KMS-11 (cell line): ENCODE data around the gene SPATA24.

Experiments
- H2AFZ ChIP-seq: fragments of 200-600 bp; sonication (generic); 2 replicates; pipeline ENCODE4 v1.6.1; 2016; ENCODE audit warnings: antibody characterized with exemption, mixed run types, low read depth
- H3K27ac ChIP-seq: fragments of 200-600 bp; sonication (generic); 2 replicates; pipeline ENCODE4 v1.6.1; 2016; ENCODE audit warnings: mild to moderate bottlenecking, mixed run types
- H3K27me3 ChIP-seq: fragments of 200-600 bp; sonication (generic); 2 replicates; pipeline ENCODE4 v1.6.1; 2017; ENCODE audit warnings: mild to moderate bottlenecking, low read depth, mixed run types, moderate library complexity; ENCODE audit not compliant: insufficient read depth
- H3K36me3 ChIP-seq: fragments of 200-600 bp; sonication (generic); 2 replicates; pipeline ENCODE4 v1.6.1; 2017; ENCODE audit warnings: mild to moderate bottlenecking, mixed run types; ENCODE audit not compliant: insufficient read depth
- H3K4me1 ChIP-seq: fragments of 200-600 bp; sonication (generic); 2 replicates; pipeline ENCODE4 v1.6.1; 2016; ENCODE audit warnings: mild to moderate bottlenecking, low read depth, mixed run types; ENCODE audit not compliant: poor library complexity, severe bottlenecking
- H3K4me2 ChIP-seq: fragments of 200-600 bp; sonication (generic); 2 replicates; pipeline ENCODE4 v1.7.0; 2016; ENCODE audit warnings: mild to moderate bottlenecking, mixed run types
- H3K4me3 ChIP-seq: fragments of 200-600 bp; sonication (generic); IDR thresholded peaks from 2 replicates; pipeline ENCODE4 v1.6.1; 2017; ENCODE audit warnings: low read depth, low read length, mixed read lengths; ENCODE audit not compliant: insufficient read depth
- H3K79me2 ChIP-seq: fragments of 200-600 bp; sonication (generic); 2 replicates; pipeline ENCODE4 v1.6.1; 2016; ENCODE audit warnings: low read depth, mixed run types; ENCODE audit not compliant: insufficient read depth
- H3K9ac ChIP-seq: fragments of 200-600 bp; sonication (generic); 2 replicates; pipeline ENCODE4 v1.6.1; 2016; ENCODE audit warnings: mild to moderate bottlenecking, mixed run types
- H4K20me1 ChIP-seq: fragments of 200-600 bp; sonication (generic); 2 replicates; pipeline ENCODE4 v1.6.1; 2016; ENCODE audit warnings: mild to moderate bottlenecking, mixed run types; ENCODE audit not compliant: insufficient read depth
- CTCF ChIP-seq: fragments of 200-600 bp; sonication (generic); conservative IDR thresholded peaks from 2 replicates; pipeline ENCODE4 v1.6.1; 2017; ENCODE audit warnings: low read depth, mild to moderate bottlenecking, antibody characterized with exemption, low read length, moderate library complexity, mixed read lengths

Gene SPATA24

GRCh38 chr5:139418793-139419192 is 14.9 kb upstream of the SPATA24 start:
- H3K4me1 ChIP-seq, result peaks cover 75% of the 10 kb centered on the region
- H3K27ac ChIP-seq, result no peak overlapping the region
- H3K4me2 ChIP-seq, result no peak overlapping the region

GRCh38 chr5:139417214-139417613 is 13.3 kb upstream of the SPATA24 start:
- Histone ChIP-seq H4K20me1 (no peaks in the 10 kb centered on the region), H3K4me1 (peaks cover 86% of the 10 kb centered on the region), H3K9ac (no peak overlapping the region), H3K79me2 (no peaks in the 10 kb centered on the region), H3K4me3 (no peak overlapping the region), H3K27me3 (no peaks in the 10 kb centered on the region), H3K27ac (no peak overlapping the region; the same call in 1 of the 2 replicates), H3K4me2 (peak overlapping the region; percentile 17; the same call in 1 of the 2 replicates), H2AFZ (no peak overlapping the region), H3K36me3 (no peaks in the 10 kb centered on the region)
- no peak for TF ChIP-seq CTCF

More at GRCh38 chr5:139418793-139419192, 14.9 kb upstream of the SPATA24 start:
- TF ChIP-seq CTCF, result no peak
- Histone ChIP-seq H3K9ac (no peak overlapping the region), H3K4me3 (no peak overlapping the region), H3K27me3 (no peaks in the 10 kb centered on the region), H3K79me2 (no peaks in the 10 kb centered on the region), H2AFZ (no peak overlapping the region), H3K36me3 (no peaks in the 10 kb centered on the region), H4K20me1 (no peaks in the 10 kb centered on the region)

- Histone ChIP-seq H3K4me2 (peak overlapping the region; percentile 94; the same call in 1 of the 2 replicates), H3K9ac (no peak overlapping the region), H2AFZ (no peak overlapping the region; the same call in 1 of the 2 replicates), H3K27me3 (no peaks in the 10 kb centered on the region), H3K36me3 (no peaks in the 10 kb centered on the region), H3K4me1 (peaks cover 86% of the 10 kb centered on the region), H3K79me2 (no peaks in the 10 kb centered on the region), H3K27ac (peak overlapping the region; percentile 94), H4K20me1 (no peaks in the 10 kb centered on the region), H3K4me3 (no peak overlapping the region)
- no peak for TF ChIP-seq CTCF
Observed at GRCh38 chr5:139416651-139417050, 12.8 kb upstream of the SPATA24 start.

- Histone ChIP-seq H3K4me3 (no peak overlapping the region), H2AFZ (peak overlapping the region; percentile 46; the same call in 1 of the 2 replicates), H4K20me1 (no peaks in the 10 kb centered on the region), H3K4me2 (peak overlapping the region; percentile 94), H3K36me3 (no peaks in the 10 kb centered on the region), H3K9ac (peak overlapping the region; percentile 65; the same call in 1 of the 2 replicates), H3K27ac (peak overlapping the region; percentile 94), H3K27me3 (no peaks in the 10 kb centered on the region), H3K79me2 (no peaks in the 10 kb centered on the region), H3K4me1 (peaks cover 86% of the 10 kb centered on the region)
- no peak for TF ChIP-seq CTCF
Observed at GRCh38 chr5:139415869-139416268, 12.0 kb upstream of the SPATA24 start.
